Activated CD8-positive, alpha-beta T cell treated with anti-CD3 and anti-CD28 coated beads for 36 hours (primary cell): ENCODE results near the gene GRK5. TPM values are rescaled to one million over a fixed set of nuclear protein-coding genes. Genes with fewer than 3 reads are reported as not detected.

Experiments
- ATAC-seq: fragments of 200-7000 bp; cut with Tn5 transposase; one replicate; pipeline ENCODE4 v1.10.0; 2021; ENCODE audit warnings: mild to moderate bottlenecking, moderate library complexity
- CTCF ChIA-PET: fragments of 350-600 bp; sonication (Branson Sonifier 250); formaldehyde crosslinking; loops from one replicate; lab custom pipeline; 2021; ENCODE audit warnings: antibody characterized with exemption; lab: Charles Lee
- POLR2A ChIA-PET: fragments of 350-600 bp; sonication (Branson Sonifier 250); formaldehyde crosslinking; loops from one replicate; lab custom pipeline; 2021; ENCODE audit warnings: antibody characterized with exemption; lab: Charles Lee
- DNase-seq: peaks from one replicate; pipeline ENCODE4 v3.0.0-alpha.2; 2020
- H3K27ac Mint-ChIP-seq: one replicate; pipeline ENCODE4 v1.8.0; 2021; ENCODE audit warnings: mild to moderate bottlenecking, mixed read lengths
- H3K27me3 Mint-ChIP-seq: one replicate; pipeline ENCODE4 v1.8.0; 2021; ENCODE audit warnings: mixed read lengths
- H3K36me3 Mint-ChIP-seq: one replicate; pipeline ENCODE4 v1.8.0; 2021; ENCODE audit warnings: low read depth, mixed read lengths
- H3K4me1 Mint-ChIP-seq: one replicate; pipeline ENCODE4 v1.8.0; 2021; ENCODE audit warnings: low read depth, mixed read lengths
- H3K4me3 Mint-ChIP-seq: one replicate; pipeline ENCODE4 v1.8.0; 2021; ENCODE audit warnings: mild to moderate bottlenecking, moderate library complexity, mixed read lengths
- H3K9me3 Mint-ChIP-seq: one replicate; pipeline ENCODE4 v1.8.0; 2021; ENCODE audit warnings: mixed read lengths
- CTCF ChIP-seq: fragments of 200-600 bp; IDR thresholded peaks from one replicate; pipeline ENCODE4 v1.8.0; 2022; ENCODE audit warnings: antibody characterized with exemption, mild to moderate bottlenecking
- intact Hi-C: fragments of 100-400 bp; cut with micrococcal nuclease; formaldehyde crosslinking; loops from one replicate; pipeline ENCODE4 v1.10.0; 2022
- total RNA-seq, 2 experiments: library from RNA; stranded (reverse); gene quantifications; one replicate each; pipeline ENCODE4 v1.2.3, GENCODE V29; 2021

The GRK5 gene
- total RNA-seq, 2 experiments from 2014 or later: 14.8 to 15.6 TPM

DNA sequence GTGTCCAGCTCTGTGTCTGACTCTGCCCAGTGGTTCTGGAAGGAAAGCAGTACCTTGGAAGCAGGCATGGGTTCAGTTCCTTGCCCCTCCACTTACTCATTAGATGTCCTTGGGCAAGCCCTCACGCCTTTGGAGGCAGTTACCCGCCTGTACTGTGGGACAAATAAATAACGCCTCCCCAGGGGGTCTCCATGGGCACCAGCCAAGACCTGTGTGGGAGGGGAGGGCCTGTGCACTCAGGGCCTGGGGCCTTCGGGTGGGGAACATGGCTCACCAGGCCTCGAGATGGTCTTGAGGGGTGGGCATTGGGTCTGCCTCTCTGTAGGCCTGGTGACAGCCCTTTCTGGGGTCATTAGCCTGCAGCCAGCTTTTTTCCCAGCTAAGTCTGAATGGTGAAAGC, 142.0 kb downstream of the GRK5 start:
- Mint-ChIP-seq H3K36me3 (peaks cover 35% of the 10 kb centered on the region), H3K4me1 (peaks cover 2% of the 10 kb centered on the region), H3K27ac (no peak overlapping the region), H3K27me3 (no peaks in the 10 kb centered on the region), H3K9me3 (peaks cover 23% of the 10 kb centered on the region), H3K4me3 (no peak overlapping the region)
- DNase-seq (no peak), ATAC-seq (no peak)
- ChIA-PET POLR2A (no interaction called here), CTCF (no interaction called here)
- no peak for TF ChIP-seq CTCF
- intact Hi-C loops: no loop called here

GRCh38 chr10:119349937-119350501, 142.6 kb downstream of the GRK5 start:
- peaks cover 35% of the 10 kb centered on the region for H3K36me3 Mint-ChIP-seq
- intact Hi-C loops: no loop called here
- H3K4me3 Mint-ChIP-seq: no peak overlapping the region
- POLR2A ChIA-PET: interaction anchor here (0.6 to 1.6 kb wide), 2 partner anchors 11 to 17 kb away, joined by 3 to 4 read pairs; no protein-coding TSS in a partner anchor
- no peaks in the 10 kb centered on the region for H3K27me3 Mint-ChIP-seq
- ATAC-seq (no peak), DNase-seq (no peak)
- H3K4me1 Mint-ChIP-seq: no peaks in the 10 kb centered on the region
- CTCF ChIA-PET: no interaction called here
- peaks cover 23% of the 10 kb centered on the region for H3K9me3 Mint-ChIP-seq
- TF ChIP-seq CTCF: no peak
- no peak overlapping the region for H3K27ac Mint-ChIP-seq

GRCh38 chr10:119350502-119351097, 143.2 kb downstream of the GRK5 start:
- DNase-seq (no peak), ATAC-seq (no peak)
- ChIA-PET POLR2A (interaction anchor here (0.6 to 1.6 kb wide), 2 partner anchors 10 to 17 kb away, joined by 3 to 4 read pairs; no protein-coding TSS in a partner anchor), CTCF (interaction anchor here (1.1 to 2.0 kb wide), 2 partner anchors 11 to 152 kb away, joined by 3 to 5 read pairs; no protein-coding TSS in a partner anchor)
- Mint-ChIP-seq H3K27me3 (no peaks in the 10 kb centered on the region), H3K9me3 (peaks cover 24% of the 10 kb centered on the region), H3K27ac (no peak overlapping the region), H3K36me3 (peaks cover 36% of the 10 kb centered on the region), H3K4me1 (no peaks in the 10 kb centered on the region), H3K4me3 (no peak overlapping the region)
- intact Hi-C loops: no loop called here
- TF ChIP-seq CTCF: no peak

- H3K4me3 Mint-ChIP-seq: no peak overlapping the region
- ATAC-seq: no peak
- H3K27me3 Mint-ChIP-seq: no peaks in the 10 kb centered on the region
- peaks cover 29% of the 10 kb centered on the region for H3K9me3 Mint-ChIP-seq
- H3K27ac Mint-ChIP-seq: no peak overlapping the region
- intact Hi-C loops: no loop called here
- peak; percentile 33 for DNase-seq
- CTCF ChIA-PET: interaction anchor here (1.1 to 2.0 kb wide), 3 partner anchors 11 to 152 kb away, joined by 3 to 5 read pairs (median 4); no protein-coding TSS in a partner anchor
- POLR2A ChIA-PET: interaction anchor here (0.7 to 1.6 kb wide), 2 partner anchors 9 to 56 kb away, joined by 3 to 4 read pairs; no protein-coding TSS in a partner anchor
- peaks cover 40% of the 10 kb centered on the region for H3K36me3 Mint-ChIP-seq
- TF ChIP-seq CTCF: no peak
- no peaks in the 10 kb centered on the region for H3K4me1 Mint-ChIP-seq
Observed at GRCh38 chr10:119351189-119351588, 143.8 kb downstream of the GRK5 start.

GRCh38 chr10:119352042-119352441, 144.7 kb downstream of the GRK5 start:
- Mint-ChIP-seq H3K9me3 (peaks cover 36% of the 10 kb centered on the region), H3K27me3 (no peaks in the 10 kb centered on the region), H3K4me1 (no peaks in the 10 kb centered on the region), H3K27ac (no peak overlapping the region), H3K36me3 (peaks cover 46% of the 10 kb centered on the region), H3K4me3 (no peak overlapping the region)
- ATAC-seq: no peak
- DNase-seq: no peak
- no peak for TF ChIP-seq CTCF
- intact Hi-C loops: no loop called here
- POLR2A ChIA-PET: interaction anchor here (0.7 to 1.1 kb wide), 3 partner anchors 12 to 187 kb away, joined by 3 read pairs; partner anchors contain the start of gene SFXN4
- CTCF ChIA-PET: interaction anchor here (1.2 to 2.0 kb wide), 5 partner anchors 10 to 66 kb away, joined by 3 to 5 read pairs (median 4); no protein-coding TSS in a partner anchor
